Measurements from ENCODE around the gene ADAMTS2.

Gene ADAMTS2

GRCh38 chr5:179187681-179188575 is 157.3 kb downstream of the ADAMTS2 start:
- DNase-seq: no peak

GRCh38 chr5:179187229-179187678 is 158.0 kb downstream of the ADAMTS2 start:
- DNase-seq: no peak

GRCh38 chr5:179186801-179187200 is 158.5 kb downstream of the ADAMTS2 start:
- no peak for DNase-seq

- DNase-seq: no peak
Observed at GRCh38 chr5:179185941-179186411, 159.3 kb downstream of the ADAMTS2 start.

- DNase-seq: no peak
Observed at GRCh38 chr5:179185256-179185940, 159.9 kb downstream of the ADAMTS2 start.

GRCh38 chr5:179184521-179185050 is 160.7 kb downstream of the ADAMTS2 start:
- no peak for DNase-seq

- no peak for DNase-seq
Observed at GRCh38 chr5:179183481-179183880, 161.8 kb downstream of the ADAMTS2 start.

GRCh38 chr5:179182601-179183000 is 162.7 kb downstream of the ADAMTS2 start:
- DNase-seq: no peak

GRCh38 chr5:179181988-179182387 is 163.3 kb downstream of the ADAMTS2 start:
- DNase-seq: no peak

- no peak for DNase-seq
Observed at GRCh38 chr5:179180921-179181645, 164.2 kb downstream of the ADAMTS2 start.

- DNase-seq: no peak
Observed at GRCh38 chr5:179180061-179180610, 165.1 kb downstream of the ADAMTS2 start.

GRCh38 chr5:179177711-179178575 is 167.3 kb downstream of the ADAMTS2 start:
- no peak for DNase-seq

- DNase-seq: no peak
Observed at GRCh38 chr5:179176571-179177230, 168.6 kb downstream of the ADAMTS2 start.

- no peak for DNase-seq
Observed at GRCh38 chr5:179176166-179176565, 169.1 kb downstream of the ADAMTS2 start.

- DNase-seq: no peak
Observed at GRCh38 chr5:179171816-179172745, 173.2 kb downstream of the ADAMTS2 start.

GRCh38 chr5:179171251-179171815 is 173.9 kb downstream of the ADAMTS2 start:
- no peak for DNase-seq

- no peak for DNase-seq
Observed at GRCh38 chr5:179170606-179171005, 174.7 kb downstream of the ADAMTS2 start.

GRCh38 chr5:179169836-179170235 is 175.4 kb downstream of the ADAMTS2 start:
- no peak for DNase-seq

GRCh38 chr5:179168664-179169063 is 176.6 kb downstream of the ADAMTS2 start:
- DNase-seq: no peak

All from GOT3 (cell line).